HepG2 (cell line): ENCODE data around the gene GRIA3.

Source experiments
- BCL6 ChIP-seq: IDR thresholded peaks from 2 replicates; pipeline ENCODE4 v1.6.1; 2016; ENCODE audit warnings: missing genetic modification reagents, missing compliant biosample characterization
- EP300 ChIP-seq, 3 experiments: sonication (generic) in 1 of 3; formaldehyde crosslinking in 1 of 3; IDR thresholded peaks; 2 replicates each; pipeline versions ENCODE4 v1.5.1 to v1.6.1; 2011 to 2020; ENCODE audit warnings: low read depth in 2 of 3, low read length in 2 of 3, borderline replicate concordance in 1 of 3, improper control_type of control experiment in 1 of 3, mild to moderate bottlenecking in 1 of 3, missing genetic modification reagents in 1 of 3, moderate library complexity in 1 of 3
- FOXM1 ChIP-seq: sonication (generic); formaldehyde crosslinking; IDR thresholded peaks from 2 replicates; pipeline ENCODE4 v1.5.0; 2020; ENCODE audit warnings: missing genetic modification reagents
- HDAC6 ChIP-seq: fragments of 200-600 bp; sonication (generic); IDR thresholded peaks from 2 replicates; pipeline ENCODE4 v1.7.0; 2017; ENCODE audit warnings: mild to moderate bottlenecking, antibody characterized with exemption, low read length, low read depth
- MAX ChIP-seq: IDR thresholded peaks from 2 replicates; pipeline ENCODE4 v1.6.1; 2012; ENCODE audit warnings: inconsistent platforms
- REPIN1 ChIP-seq: sonication (generic); formaldehyde crosslinking; IDR thresholded peaks from 2 replicates; pipeline ENCODE4 v1.8.0; 2022; ENCODE audit warnings: missing genetic modification reagents, low read depth, mild to moderate bottlenecking, borderline replicate concordance
- SMARCE1 ChIP-seq: fragments of 450-650 bp; IDR thresholded peaks from 2 replicates; pipeline ENCODE4 v1.6.1; 2017; ENCODE audit warnings: borderline replicate concordance
- TEAD2 ChIP-seq: sonication (generic); formaldehyde crosslinking; IDR thresholded peaks from 2 replicates; pipeline ENCODE4 v1.9.0; 2021; ENCODE audit warnings: missing genetic modification reagents
- TOE1 ChIP-seq: sonication (generic); formaldehyde crosslinking; IDR thresholded peaks from 2 replicates; pipeline ENCODE4 v1.4.0; 2020; ENCODE audit warnings: mild to moderate bottlenecking, missing genetic modification reagents
- ZNF12 ChIP-seq: sonication (generic); formaldehyde crosslinking; IDR thresholded peaks from 2 replicates; pipeline ENCODE4 v1.5.0; 2020; ENCODE audit warnings: missing genetic modification reagents
- ZNF180 ChIP-seq: sonication (generic); formaldehyde crosslinking; IDR thresholded peaks from 2 replicates; pipeline ENCODE4 v1.4.0; 2020; ENCODE audit warnings: low read depth, missing genetic modification reagents, borderline replicate concordance
- ZNF280B ChIP-seq: sonication (generic); formaldehyde crosslinking; IDR thresholded peaks from 2 replicates; pipeline ENCODE4 v1.5.0; 2020; ENCODE audit warnings: missing genetic modification reagents, mild to moderate bottlenecking, borderline replicate concordance

- TF ChIP-seq ZNF12 (CRISPR knock-in tag), result no peak
- TF ChIP-seq FOXM1 (CRISPR knock-in tag), result no peak
- TF ChIP-seq ZNF280B, result no peak
- no peak for TF ChIP-seq ZNF180 (CRISPR knock-in tag)
- no peak for TF ChIP-seq MAX
- TF ChIP-seq HDAC6, result no peak
- TF ChIP-seq TEAD2 (CRISPR knock-in tag), result no peak
- no peak for TF ChIP-seq TOE1 (CRISPR knock-in tag)
- no peak for TF ChIP-seq SMARCE1
- no peak for TF ChIP-seq BCL6 (CRISPR knock-in tag)
- no peak for TF ChIP-seq EP300 (IDR thresholded peaks at IDR 0.05; ENCODE audit: low read depth in 2 of 2, low read length in 2 of 2)
- TF ChIP-seq EP300 (CRISPR knock-in tag; IDR thresholded peaks at IDR 0.05; ENCODE audit: borderline replicate concordance), result no peak
- no peak for TF ChIP-seq REPIN1
These were observed 53.2 kb downstream of the GRIA3 start for GRCh38 chrX:123237271-123237670.
